SK-N-SH (cell line): ENCODE results near the gene GNAZ. TPM values are rescaled to one million over a fixed set of nuclear protein-coding genes. Genes with fewer than 3 reads are reported as not detected.

Source experiments
- CTCF ChIA-PET: fragments of 300-600, 350-600 bp; formaldehyde crosslinking; extraction: SDS; loops from one replicate; lab custom pipeline; 2021; lab: Yijun Ruan, JAX
- POLR2A ChIA-PET: fragments of 350-600 bp; sonication (Branson Sonifier 250); formaldehyde crosslinking; extraction: SDS; loops from one replicate; lab custom pipeline; 2020; ENCODE audit warnings: antibody characterized with exemption, inconsistent platforms; lab: Yijun Ruan, JAX
- DNase-seq: peaks from one replicate; pipeline ENCODE4 v3.0.0; 2012
- H2AFZ ChIP-seq: fragments of 200-600 bp; sonication (generic); 2 replicates; pipeline ENCODE4 v1.8.1; 2016; ENCODE audit warnings: antibody characterized with exemption, mild to moderate bottlenecking, low read depth
- H3F3A ChIP-seq: fragments of 200-600 bp; sonication (generic); replicated peaks from 2 replicates; pipeline ENCODE3; 2016; ENCODE audit warnings: antibody characterized with exemption, mild to moderate bottlenecking; ENCODE audit not compliant: insufficient read depth
- H3K27ac ChIP-seq, 2 experiments: fragments of 200-500 bp in 1 of 2; fragments of 200-600 bp in 1 of 2; sonication (Bioruptor generic) in 1 of 2; sonication (generic), shearing (Covaris generic) in 1 of 2; 2 replicates each; pipeline versions ENCODE4 v1.5.1 to v1.6.1; 2014 to 2016; ENCODE audit warnings: low read depth in 2 of 2, inconsistent platforms in 1 of 2, low read length in 1 of 2, mild to moderate bottlenecking in 1 of 2, mixed read lengths in 1 of 2
- H3K27me3 ChIP-seq: fragments of 200-600 bp; sonication (generic), shearing (Covaris generic); 2 replicates; pipeline ENCODE4 v1.6.1; 2016; ENCODE audit warnings: mixed run types; ENCODE audit not compliant: insufficient read depth
- H3K36me3 ChIP-seq, 2 experiments: fragments of 200-500 bp in 1 of 2; fragments of 200-600 bp in 1 of 2; sonication (Bioruptor generic) in 1 of 2; sonication (generic) in 1 of 2; replicated peaks in 1 of 2; 2 replicates each; pipeline versions ENCODE3 to v1.5.1; 2014 to 2016; ENCODE audit warnings: low read length in 1 of 2, mild to moderate bottlenecking in 1 of 2; ENCODE audit not compliant: insufficient read depth in 2 of 2, control insufficient read depth in 1 of 2
- H3K4me1 ChIP-seq, 2 experiments: fragments of 200-500 bp in 1 of 2; fragments of 200-600 bp in 1 of 2; sonication (Bioruptor generic) in 1 of 2; sonication (generic), shearing (Covaris generic) in 1 of 2; 2 replicates each; pipeline versions ENCODE4 v1.5.1 to v1.6.1; 2014 to 2016; ENCODE audit warnings: low read depth in 1 of 2, low read length in 1 of 2, mixed run types in 1 of 2; ENCODE audit not compliant: insufficient read depth in 2 of 2, control insufficient read depth in 1 of 2
- H3K4me2 ChIP-seq: fragments of 200-600 bp; sonication (generic), shearing (Covaris generic); 2 replicates; pipeline ENCODE4 v1.6.1; 2017; ENCODE audit warnings: mixed run types
- H3K4me3 ChIP-seq, 2 experiments: fragments of 200-500 bp in 1 of 2; fragments of 200-600 bp in 1 of 2; sonication (Bioruptor generic) in 1 of 2; sonication (generic), shearing (Covaris generic) in 1 of 2; 2 replicates each; pipeline versions ENCODE4 v1.5.1 to v1.8.1; 2014 to 2016; ENCODE audit warnings: low read depth in 2 of 2, inconsistent platforms in 1 of 2, low read length in 1 of 2, mild to moderate bottlenecking in 1 of 2, mixed read lengths in 1 of 2, moderate library complexity in 1 of 2
- H3K79me2 ChIP-seq: fragments of 200-600 bp; sonication (generic); 2 replicates; pipeline ENCODE4 v1.8.1; 2017; ENCODE audit warnings: mild to moderate bottlenecking; ENCODE audit not compliant: insufficient read depth
- H3K9ac ChIP-seq: fragments of 200-600 bp; sonication (generic); 2 replicates; pipeline ENCODE4 v1.6.1; 2017; ENCODE audit warnings: mixed run types
- H3K9me2 ChIP-seq: fragments of 200-600 bp; sonication (generic); 2 replicates; pipeline ENCODE4 v1.6.1; 2017; ENCODE audit warnings: mixed run types
- H3K9me3 ChIP-seq: fragments of 200-600 bp; sonication (generic); 2 replicates; pipeline ENCODE4 v1.6.1; 2017; ENCODE audit warnings: mixed run types, mild to moderate bottlenecking, moderate library complexity
- H4K20me1 ChIP-seq: fragments of 200-600 bp; sonication (generic); 2 replicates; pipeline ENCODE4 v1.6.1; 2017; ENCODE audit warnings: mild to moderate bottlenecking, mixed run types; ENCODE audit not compliant: insufficient read depth
- CHD2 ChIP-seq: fragments of 150-350 bp; IDR thresholded peaks from 2 replicates; pipeline ENCODE4 v1.6.1; 2018; ENCODE audit warnings: low read length; ENCODE audit not compliant: partially characterized antibody
- EP300 ChIP-seq, 2 experiments: IDR thresholded peaks; 2 replicates each; pipeline versions ENCODE4 v1.4.0 to v1.6.1; 2012; ENCODE audit warnings: borderline replicate concordance in 1 of 2, low read depth in 1 of 2, low read length in 1 of 2
- FOSL2 ChIP-seq: IDR thresholded peaks from 2 replicates; pipeline ENCODE4 v1.4.0; 2012; ENCODE audit warnings: low read depth, mild to moderate bottlenecking, moderate library complexity, borderline replicate concordance
- GABPA ChIP-seq: IDR thresholded peaks from 2 replicates; pipeline ENCODE4 v1.4.0; 2012; ENCODE audit warnings: low read depth, mild to moderate bottlenecking
- POLR2AphosphoS5 ChIP-seq: IDR thresholded peaks from 2 replicates; pipeline ENCODE4 v1.6.1; 2012; ENCODE audit warnings: low read depth, low read length
- RAD21 ChIP-seq: IDR thresholded peaks from 2 replicates; pipeline ENCODE4 v1.6.1; 2012; ENCODE audit warnings: mild to moderate bottlenecking, low read length
- RCOR1 ChIP-seq: fragments of 150-350 bp; IDR thresholded peaks from 2 replicates; pipeline ENCODE4 v1.6.1; 2017; ENCODE audit warnings: antibody characterized with exemption, low read length
- SMC3 ChIP-seq: IDR thresholded peaks from 2 replicates; pipeline ENCODE4 v1.6.1; 2012; ENCODE audit warnings: low read depth, low read length, improper control_type of control experiment
- TEAD4 ChIP-seq: IDR thresholded peaks from 2 replicates; pipeline ENCODE4 v1.4.0; 2012; ENCODE audit warnings: mild to moderate bottlenecking, borderline replicate concordance; ENCODE audit not compliant: insufficient read depth
- WGBS: methylation state at CpG from one replicate; pipeline ENCODE4 v1.1.6; 2017; ENCODE audit warnings: low lambda C conversion rate; 5-methylcytosine and 5-hydroxymethylcytosine counted together
- polyA plus RNA-seq, 3 experiments: library from polyadenylated mRNA; depleted of rRNA; stranded (reverse); fragments of >200 nt; gene quantifications; 2 replicates each; pipeline ENCODE4 v1.2.3, GENCODE V29; 2012
- TF ChIP-seq, protein P1 (sequence below): IDR thresholded peaks from 2 replicates; pipeline ENCODE4 v1.6.1; 2012; ENCODE audit warnings: mild to moderate bottlenecking, low read depth, low read length, moderate library complexity
- TF ChIP-seq, protein P2 (sequence below): fragments of 200-600 bp; sonication (generic); IDR thresholded peaks from 2 replicates; pipeline ENCODE4 v1.6.1; 2017; ENCODE audit warnings: antibody characterized with exemption, mild to moderate bottlenecking, moderate library complexity
- TF ChIP-seq, protein P3 (sequence below): IDR thresholded peaks from 2 replicates; pipeline ENCODE4; 2012
- TF ChIP-seq, protein P4 (sequence below): IDR thresholded peaks from 2 replicates; pipeline ENCODE4 v1.4.0; 2012; ENCODE audit warnings: low read depth, borderline replicate concordance
- TF ChIP-seq, protein P5 (sequence below): IDR thresholded peaks from 2 replicates; pipeline ENCODE4 v1.4.0; 2012; ENCODE audit warnings: low read depth, borderline replicate concordance
- TF ChIP-seq, protein P6 (sequence below): IDR thresholded peaks from 2 replicates; pipeline ENCODE4 v1.4.0; 2012; ENCODE audit warnings: low read depth

Gene GNAZ
- polyA plus RNA-seq, 1 of the 3 experiments (the other 2 are of a cell fraction) = 6.5 TPM

DNA sequence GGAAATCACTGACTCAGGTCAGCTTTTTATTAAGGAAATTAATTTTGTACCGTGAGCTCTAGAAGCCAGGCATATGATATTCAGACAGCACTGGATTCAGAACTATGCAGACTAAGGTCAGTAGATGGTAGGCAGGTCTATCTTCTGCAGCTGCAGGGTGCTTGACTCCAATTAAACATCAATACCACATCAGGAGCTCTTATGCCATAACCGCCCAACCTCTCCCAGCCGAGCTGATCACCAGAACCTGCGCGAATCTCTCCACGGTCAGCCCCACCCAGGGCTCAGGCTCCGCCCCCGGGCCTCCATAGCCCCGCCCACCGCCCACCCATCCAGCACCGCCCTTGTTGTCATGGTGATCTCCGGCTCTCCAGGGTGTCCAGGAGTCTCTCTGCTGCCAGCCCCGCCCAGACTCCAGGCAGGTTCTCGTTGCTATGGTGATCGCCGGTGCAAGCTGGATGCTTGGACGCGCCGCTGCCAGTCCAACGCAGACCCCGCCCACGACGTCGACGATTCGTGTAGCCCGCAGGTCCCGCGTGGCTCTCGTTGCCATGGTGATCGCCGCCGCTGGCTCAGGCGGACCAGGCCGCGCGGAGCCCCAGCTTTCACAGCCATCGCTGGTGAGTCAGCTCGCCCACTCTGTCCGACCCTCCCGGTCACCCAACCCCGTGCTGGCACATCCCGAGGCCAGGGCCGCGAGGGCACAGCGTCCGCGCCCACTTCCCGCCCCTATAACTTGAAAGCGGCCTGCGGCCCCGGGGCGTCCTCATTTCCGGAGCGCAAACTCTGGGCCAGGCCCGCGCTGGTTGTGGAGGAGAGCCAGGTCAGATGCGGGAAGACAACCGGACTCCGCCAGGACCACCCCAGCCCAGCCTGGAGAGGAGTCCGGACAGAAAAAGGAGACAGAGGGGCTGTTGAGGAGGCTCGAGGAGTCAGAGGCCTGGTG, 74.9 kb downstream of the GNAZ start, which contains the start of gene RAB36 (continued):
- TF ChIP-seq, protein P1, sequence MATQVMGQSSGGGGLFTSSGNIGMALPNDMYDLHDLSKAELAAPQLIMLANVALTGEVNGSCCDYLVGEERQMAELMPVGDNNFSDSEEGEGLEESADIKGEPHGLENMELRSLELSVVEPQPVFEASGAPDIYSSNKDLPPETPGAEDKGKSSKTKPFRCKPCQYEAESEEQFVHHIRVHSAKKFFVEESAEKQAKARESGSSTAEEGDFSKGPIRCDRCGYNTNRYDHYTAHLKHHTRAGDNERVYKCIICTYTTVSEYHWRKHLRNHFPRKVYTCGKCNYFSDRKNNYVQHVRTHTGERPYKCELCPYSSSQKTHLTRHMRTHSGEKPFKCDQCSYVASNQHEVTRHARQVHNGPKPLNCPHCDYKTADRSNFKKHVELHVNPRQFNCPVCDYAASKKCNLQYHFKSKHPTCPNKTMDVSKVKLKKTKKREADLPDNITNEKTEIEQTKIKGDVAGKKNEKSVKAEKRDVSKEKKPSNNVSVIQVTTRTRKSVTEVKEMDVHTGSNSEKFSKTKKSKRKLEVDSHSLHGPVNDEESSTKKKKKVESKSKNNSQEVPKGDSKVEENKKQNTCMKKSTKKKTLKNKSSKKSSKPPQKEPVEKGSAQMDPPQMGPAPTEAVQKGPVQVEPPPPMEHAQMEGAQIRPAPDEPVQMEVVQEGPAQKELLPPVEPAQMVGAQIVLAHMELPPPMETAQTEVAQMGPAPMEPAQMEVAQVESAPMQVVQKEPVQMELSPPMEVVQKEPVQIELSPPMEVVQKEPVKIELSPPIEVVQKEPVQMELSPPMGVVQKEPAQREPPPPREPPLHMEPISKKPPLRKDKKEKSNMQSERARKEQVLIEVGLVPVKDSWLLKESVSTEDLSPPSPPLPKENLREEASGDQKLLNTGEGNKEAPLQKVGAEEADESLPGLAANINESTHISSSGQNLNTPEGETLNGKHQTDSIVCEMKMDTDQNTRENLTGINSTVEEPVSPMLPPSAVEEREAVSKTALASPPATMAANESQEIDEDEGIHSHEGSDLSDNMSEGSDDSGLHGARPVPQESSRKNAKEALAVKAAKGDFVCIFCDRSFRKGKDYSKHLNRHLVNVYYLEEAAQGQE = no peak
- TF ChIP-seq TEAD4 = no peak
- TF ChIP-seq, protein P2, sequence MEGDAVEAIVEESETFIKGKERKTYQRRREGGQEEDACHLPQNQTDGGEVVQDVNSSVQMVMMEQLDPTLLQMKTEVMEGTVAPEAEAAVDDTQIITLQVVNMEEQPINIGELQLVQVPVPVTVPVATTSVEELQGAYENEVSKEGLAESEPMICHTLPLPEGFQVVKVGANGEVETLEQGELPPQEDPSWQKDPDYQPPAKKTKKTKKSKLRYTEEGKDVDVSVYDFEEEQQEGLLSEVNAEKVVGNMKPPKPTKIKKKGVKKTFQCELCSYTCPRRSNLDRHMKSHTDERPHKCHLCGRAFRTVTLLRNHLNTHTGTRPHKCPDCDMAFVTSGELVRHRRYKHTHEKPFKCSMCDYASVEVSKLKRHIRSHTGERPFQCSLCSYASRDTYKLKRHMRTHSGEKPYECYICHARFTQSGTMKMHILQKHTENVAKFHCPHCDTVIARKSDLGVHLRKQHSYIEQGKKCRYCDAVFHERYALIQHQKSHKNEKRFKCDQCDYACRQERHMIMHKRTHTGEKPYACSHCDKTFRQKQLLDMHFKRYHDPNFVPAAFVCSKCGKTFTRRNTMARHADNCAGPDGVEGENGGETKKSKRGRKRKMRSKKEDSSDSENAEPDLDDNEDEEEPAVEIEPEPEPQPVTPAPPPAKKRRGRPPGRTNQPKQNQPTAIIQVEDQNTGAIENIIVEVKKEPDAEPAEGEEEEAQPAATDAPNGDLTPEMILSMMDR = no peak
- TF ChIP-seq, all 33 proteins: peak for 11

DNA sequence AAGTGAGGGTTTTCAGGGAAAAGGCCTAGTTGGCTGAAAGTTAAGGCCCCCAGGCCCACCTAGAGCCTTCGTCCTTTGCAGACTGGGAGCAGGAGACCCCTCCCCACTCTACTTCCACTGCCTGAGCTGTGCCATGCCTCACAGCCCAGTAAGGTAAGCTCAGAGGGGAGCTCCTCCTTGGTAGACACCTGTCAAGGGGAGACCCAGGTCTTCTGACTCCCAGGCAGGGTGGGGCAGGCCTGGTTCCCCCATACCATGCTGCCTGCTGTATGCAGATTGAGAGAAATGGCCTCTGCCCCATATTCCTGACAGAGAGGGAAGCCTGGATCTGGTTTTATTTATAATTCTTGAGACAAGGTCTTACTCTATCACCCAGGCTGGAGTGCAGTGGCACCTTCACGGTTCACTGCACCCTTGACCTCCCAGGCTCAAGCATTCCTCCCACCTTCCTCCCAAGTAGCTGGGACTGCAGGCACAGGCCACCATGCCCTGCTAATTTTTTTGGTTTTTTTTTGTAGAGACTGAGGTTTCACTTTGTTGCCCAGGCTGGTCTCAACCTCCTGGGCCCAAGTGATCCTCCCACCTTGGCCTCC, 75.7 kb downstream of the GNAZ start:
- peak overlapping the region; percentile 73 to 79 for H3K4me3 ChIP-seq
- 90% methylated on average over 1 of the region's 2 CpGs for WGBS
- ChIA-PET CTCF (interaction anchor here (1.0 to 2.5 kb wide), 11 partner anchors 10 to 187 kb away, joined by 3 to 13 read pairs (median 4); no protein-coding TSS in a partner anchor), POLR2A (interaction anchor here (1.4 kb wide), 1 partner anchor 8 kb away, joined by 3 read pairs; no protein-coding TSS in a partner anchor)
- H3K9me2 ChIP-seq = no peaks in the 10 kb centered on the region
- DNase-seq = no peak
- H3K9me3 ChIP-seq = no peaks in the 10 kb centered on the region
- peak overlapping the region; percentile 62 to 73 for H3K27ac ChIP-seq
- H4K20me1 ChIP-seq = no peaks in the 10 kb centered on the region
- peak overlapping the region; percentile 88 for H3K9ac ChIP-seq
- peak overlapping the region; percentile 76 for H2AFZ ChIP-seq
- H3K4me2 ChIP-seq = peak overlapping the region; percentile 91
- H3K36me3 ChIP-seq = peaks cover 0 to 10% of the 10 kb centered on the region in 2 experiments
- no peaks in the 10 kb centered on the region for H3F3A ChIP-seq
- peaks cover 4% of the 10 kb centered on the region; the same call in 1 of the 2 replicates for H3K79me2 ChIP-seq
- no peaks in the 10 kb centered on the region for H3K27me3 ChIP-seq
- H3K4me1 ChIP-seq = peaks cover 6 to 17% of the 10 kb centered on the region in 2 experiments; a peak in 1 of 4 replicates
- TF ChIP-seq, protein P3, sequence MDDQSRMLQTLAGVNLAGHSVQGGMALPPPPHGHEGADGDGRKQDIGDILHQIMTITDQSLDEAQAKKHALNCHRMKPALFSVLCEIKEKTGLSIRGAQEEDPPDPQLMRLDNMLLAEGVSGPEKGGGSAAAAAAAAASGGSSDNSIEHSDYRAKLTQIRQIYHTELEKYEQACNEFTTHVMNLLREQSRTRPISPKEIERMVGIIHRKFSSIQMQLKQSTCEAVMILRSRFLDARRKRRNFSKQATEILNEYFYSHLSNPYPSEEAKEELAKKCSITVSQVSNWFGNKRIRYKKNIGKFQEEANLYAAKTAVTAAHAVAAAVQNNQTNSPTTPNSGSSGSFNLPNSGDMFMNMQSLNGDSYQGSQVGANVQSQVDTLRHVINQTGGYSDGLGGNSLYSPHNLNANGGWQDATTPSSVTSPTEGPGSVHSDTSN = no peak
- TF ChIP-seq FOSL2 = no peak
- TF ChIP-seq GABPA = no peak
- no peak for TF ChIP-seq EP300 (IDR thresholded peaks at IDR 0.05; ENCODE audit: borderline replicate concordance in 1 of 2, low read depth in 1 of 2, low read length in 1 of 2)
- no peak for TF ChIP-seq RCOR1
- TF ChIP-seq CHD2 = no peak
- TF ChIP-seq, protein P4, sequence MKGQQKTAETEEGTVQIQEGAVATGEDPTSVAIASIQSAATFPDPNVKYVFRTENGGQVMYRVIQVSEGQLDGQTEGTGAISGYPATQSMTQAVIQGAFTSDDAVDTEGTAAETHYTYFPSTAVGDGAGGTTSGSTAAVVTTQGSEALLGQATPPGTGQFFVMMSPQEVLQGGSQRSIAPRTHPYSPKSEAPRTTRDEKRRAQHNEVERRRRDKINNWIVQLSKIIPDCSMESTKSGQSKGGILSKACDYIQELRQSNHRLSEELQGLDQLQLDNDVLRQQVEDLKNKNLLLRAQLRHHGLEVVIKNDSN = no peak
- TF ChIP-seq SMC3 = no peak
- TF ChIP-seq POLR2AphosphoS5 = no peak
- TF ChIP-seq, protein P5, sequence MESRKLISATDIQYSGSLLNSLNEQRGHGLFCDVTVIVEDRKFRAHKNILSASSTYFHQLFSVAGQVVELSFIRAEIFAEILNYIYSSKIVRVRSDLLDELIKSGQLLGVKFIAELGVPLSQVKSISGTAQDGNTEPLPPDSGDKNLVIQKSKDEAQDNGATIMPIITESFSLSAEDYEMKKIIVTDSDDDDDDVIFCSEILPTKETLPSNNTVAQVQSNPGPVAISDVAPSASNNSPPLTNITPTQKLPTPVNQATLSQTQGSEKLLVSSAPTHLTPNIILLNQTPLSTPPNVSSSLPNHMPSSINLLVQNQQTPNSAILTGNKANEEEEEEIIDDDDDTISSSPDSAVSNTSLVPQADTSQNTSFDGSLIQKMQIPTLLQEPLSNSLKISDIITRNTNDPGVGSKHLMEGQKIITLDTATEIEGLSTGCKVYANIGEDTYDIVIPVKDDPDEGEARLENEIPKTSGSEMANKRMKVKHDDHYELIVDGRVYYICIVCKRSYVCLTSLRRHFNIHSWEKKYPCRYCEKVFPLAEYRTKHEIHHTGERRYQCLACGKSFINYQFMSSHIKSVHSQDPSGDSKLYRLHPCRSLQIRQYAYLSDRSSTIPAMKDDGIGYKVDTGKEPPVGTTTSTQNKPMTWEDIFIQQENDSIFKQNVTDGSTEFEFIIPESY = no peak
- TF ChIP-seq, protein P6, sequence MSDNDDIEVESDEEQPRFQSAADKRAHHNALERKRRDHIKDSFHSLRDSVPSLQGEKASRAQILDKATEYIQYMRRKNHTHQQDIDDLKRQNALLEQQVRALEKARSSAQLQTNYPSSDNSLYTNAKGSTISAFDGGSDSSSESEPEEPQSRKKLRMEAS = no peak
- TF ChIP-seq RAD21 = no peak
